Occipital lobe (tissue), 3 donors: ENCODE results near the gene PARK7. TPM values are rescaled to one million over a fixed set of nuclear protein-coding genes. Genes with fewer than 3 reads are reported as not detected.

Source experiments
- DNase-seq: peaks from one replicate; lab custom pipeline; 2025; lab: John Stamatoyannopoulos, UW
- small RNA-seq: library from RNA; depleted of rRNA; stranded (forward); fragments of <200 nt; gene quantifications from one replicate; pipeline ENCODE3, GENCODE V24; 2014
- total RNA-seq: library from RNA; depleted of rRNA; stranded (reverse); fragments of >200 nt; gene quantifications from one replicate; pipeline ENCODE4 v1.2.3, GENCODE V29; 2014

The PARK7 gene
- total RNA-seq, 1 donor from 2014 or later: 112 TPM

GRCh38 chr1:8022395-8023286 is 61.1 kb downstream of the PARK7 start:
- DNase-seq: no peak

- no peak for DNase-seq
These were observed 61.9 kb downstream of the PARK7 start for GRCh38 chr1:8023287-8023994.

- no peak for DNase-seq
These were observed 62.4 kb downstream of the PARK7 start for GRCh38 chr1:8023995-8024313.

- DNase-seq: no peak
These were observed 62.8 kb downstream of the PARK7 start for GRCh38 chr1:8024329-8024728.

- no peak for DNase-seq
These were observed 63.7 kb downstream of the PARK7 start for GRCh38 chr1:8025061-8025670.

- no peak for DNase-seq
These were observed 64.2 kb downstream of the PARK7 start for GRCh38 chr1:8025671-8026144.

- DNase-seq: peak; percentile 90
These were observed 64.9 kb downstream of the PARK7 start, which contains the start of gene ERRFI1 for GRCh38 chr1:8026153-8026975. Gene ERRFI1 (minus strand): TSS chr1:8026309. CDS start chr1:8015619, 10,690 bp downstream.

- no peak for DNase-seq
These were observed 65.7 kb downstream of the PARK7 start for GRCh38 chr1:8026976-8027747.

GRCh38 chr1:8027748-8028570 is 66.4 kb downstream of the PARK7 start:
- DNase-seq: no peak

GRCh38 chr1:8028571-8028910 is 67.0 kb downstream of the PARK7 start:
- DNase-seq: no peak

GRCh38 chr1:8031176-8031785 is 69.8 kb downstream of the PARK7 start:
- DNase-seq: no peak

GRCh38 chr1:8032366-8032910 is 70.9 kb downstream of the PARK7 start:
- no peak for DNase-seq

- no peak for DNase-seq
These were observed 71.8 kb downstream of the PARK7 start for GRCh38 chr1:8033322-8033721.

Small RNAs within 50 kb of the gene (small RNA-seq; reads per million reads assigned to genes)
- not detected for gene RF00019

Other genes with a start within 250 kb of the PARK7 start
- 39.5 TPM for gene VAMP3, start 190.4 kb upstream of the PARK7 start, total RNA-seq
- 3.3 TPM for gene PER3, start 177.4 kb upstream of the PARK7 start, total RNA-seq
- not detected for gene UTS2, start 108.6 kb upstream of the PARK7 start, total RNA-seq
- gene TNFRSF9, start 20.9 kb upstream of the PARK7 start, total RNA-seq: not detected
- gene ERRFI1, start 64.6 kb downstream of the PARK7 start, total RNA-seq: 19.7 TPM